ENCODE data around the gene PACSIN2.
A peak's percentile ranks its signal among the peaks of the same experiment; 100 is the strongest.

PACSIN2 gene

GRCh38 chr22:42856179-42856864 is 158.6 kb downstream of the PACSIN2 start:
- Histone ChIP-seq H3K18ac (ENCODE audit: low read depth in 1 of 2, low read length in 2 of 2) (peak overlapping the region; percentile 31 to 96), H3K9me3 (ENCODE audit: control insufficient read depth, low read length) (no peaks in the 10 kb centered on the region), H2AK5ac (ENCODE audit: low read length, severe bottlenecking) (no peak overlapping the region), H4K8ac (ENCODE audit: low read length) (no peak overlapping the region), H3K23ac (ENCODE audit: low read length in 2 of 2) (peak overlapping the region in 1 of 2 experiments; percentile 55), H3K4me1 (ENCODE audit: control insufficient read depth, insufficient read depth, low read depth, low read length) (peaks cover 10% of the 10 kb centered on the region), H3K27me3 (ENCODE audit: control insufficient read depth in 1 of 2, insufficient read depth in 1 of 2, low read length in 2 of 2) (no peaks in the 10 kb centered on the region), H3K27ac (ENCODE audit: low read length, poor library complexity, severe bottlenecking) (peak overlapping the region; percentile 61), H3K36me3 (ENCODE audit: control insufficient read depth in 1 of 2, insufficient read depth in 2 of 2, low read depth in 1 of 2, low read length in 2 of 2) (peaks cover 8 to 11% of the 10 kb centered on the region in 2 experiments), H3K9ac (ENCODE audit: low read length) (peak overlapping the region; percentile 99), H3K4ac (ENCODE audit: low read depth in 1 of 2, low read length in 2 of 2) (peak overlapping the region; percentile 16 to 91), H3K4me3 (ENCODE audit: insufficient read depth in 1 of 2, low read depth in 1 of 2, low read length in 2 of 2) (peak overlapping the region; percentile 87 to 88), H3K79me1 (replicated peaks; ENCODE audit: low read length, poor library complexity, severe bottlenecking) (peaks cover 4% of the 10 kb centered on the region), H3K4me2 (ENCODE audit: low read length, poor library complexity, severe bottlenecking) (peak overlapping the region; percentile 56), H2BK5ac (ENCODE audit: low read depth, low read length, poor library complexity, severe bottlenecking) (peak overlapping the region; percentile 77), H2BK120ac (ENCODE audit: low read depth, low read length) (peak overlapping the region; percentile 73), H4K91ac (ENCODE audit: low read length) (no peak overlapping the region), H2BK12ac (ENCODE audit: low read length in 2 of 2) (peak overlapping the region in 1 of 2 experiments; percentile 29), H2BK15ac (ENCODE audit: low read depth, poor library complexity, severe bottlenecking) (peak overlapping the region; percentile 39), H2AFZ (ENCODE audit: low read depth, low read length) (no peak overlapping the region), H3K14ac (ENCODE audit: low read length in 2 of 2) (peak overlapping the region; percentile 50 to 99)
- peak; percentile 72 for DNase-seq
- under 1% methylated on average over 24 of the region's 44 CpGs for WGBS

DNA sequence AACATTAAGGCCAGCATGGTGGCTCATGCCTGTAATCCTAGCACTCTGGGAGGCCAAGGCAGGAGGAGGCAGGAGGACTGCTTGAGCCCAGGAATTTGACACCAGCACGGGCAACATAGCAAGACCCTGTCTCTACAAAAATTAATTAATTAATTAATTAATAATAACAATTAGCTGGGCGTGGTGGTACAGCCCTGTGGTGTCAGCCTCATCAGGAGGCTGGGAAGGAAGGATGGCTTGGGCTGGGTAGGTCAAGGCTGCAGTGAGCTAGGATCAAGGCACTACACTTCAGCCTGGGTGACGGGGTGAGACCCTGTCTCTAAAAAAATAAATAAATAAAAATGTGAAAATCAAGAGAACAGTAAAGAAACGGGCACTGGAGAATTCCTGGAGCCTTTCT is 159.2 kb downstream of the PACSIN2 start:
- WGBS, result 39% methylated on average over 2 of the region's 4 CpGs
- Histone ChIP-seq H2BK120ac (ENCODE audit: low read depth, low read length) (no peak overlapping the region), H3K23ac (ENCODE audit: low read length in 2 of 2) (no peak overlapping the region), H3K4me3 (ENCODE audit: insufficient read depth in 1 of 2, low read depth in 1 of 2, low read length in 2 of 2) (peak overlapping the region in 1 of 2 experiments; percentile 88), H3K9me3 (ENCODE audit: control insufficient read depth, low read length) (no peaks in the 10 kb centered on the region), H2BK5ac (ENCODE audit: low read depth, low read length, poor library complexity, severe bottlenecking) (no peak overlapping the region), H3K79me1 (replicated peaks; ENCODE audit: low read length, poor library complexity, severe bottlenecking) (peaks cover 7% of the 10 kb centered on the region), H2AK5ac (ENCODE audit: low read length, severe bottlenecking) (no peak overlapping the region), H2BK12ac (ENCODE audit: low read length in 2 of 2) (no peak overlapping the region), H2BK15ac (ENCODE audit: low read depth, poor library complexity, severe bottlenecking) (no peak overlapping the region), H3K4me2 (ENCODE audit: low read length, poor library complexity, severe bottlenecking) (peak overlapping the region; percentile 56), H3K14ac (ENCODE audit: low read length in 2 of 2) (no peak overlapping the region), H4K91ac (ENCODE audit: low read length) (no peak overlapping the region), H3K18ac (ENCODE audit: low read depth in 1 of 2, low read length in 2 of 2) (no peak overlapping the region), H3K4me1 (ENCODE audit: control insufficient read depth, insufficient read depth, low read depth, low read length) (peaks cover 9% of the 10 kb centered on the region), H3K9ac (ENCODE audit: low read length) (peak overlapping the region; percentile 99), H3K27ac (ENCODE audit: low read length, poor library complexity, severe bottlenecking) (peak overlapping the region; percentile 61), H3K4ac (ENCODE audit: low read depth in 1 of 2, low read length in 2 of 2) (no peak overlapping the region), H3K36me3 (ENCODE audit: control insufficient read depth in 1 of 2, insufficient read depth in 2 of 2, low read depth in 1 of 2, low read length in 2 of 2) (peaks cover 11 to 14% of the 10 kb centered on the region in 2 experiments), H4K8ac (ENCODE audit: low read length) (no peak overlapping the region), H2AFZ (ENCODE audit: low read depth, low read length) (no peak overlapping the region), H3K27me3 (ENCODE audit: control insufficient read depth in 1 of 2, insufficient read depth in 1 of 2, low read length in 2 of 2) (no peaks in the 10 kb centered on the region)
- DNase-seq, result peak; percentile 13

DNA sequence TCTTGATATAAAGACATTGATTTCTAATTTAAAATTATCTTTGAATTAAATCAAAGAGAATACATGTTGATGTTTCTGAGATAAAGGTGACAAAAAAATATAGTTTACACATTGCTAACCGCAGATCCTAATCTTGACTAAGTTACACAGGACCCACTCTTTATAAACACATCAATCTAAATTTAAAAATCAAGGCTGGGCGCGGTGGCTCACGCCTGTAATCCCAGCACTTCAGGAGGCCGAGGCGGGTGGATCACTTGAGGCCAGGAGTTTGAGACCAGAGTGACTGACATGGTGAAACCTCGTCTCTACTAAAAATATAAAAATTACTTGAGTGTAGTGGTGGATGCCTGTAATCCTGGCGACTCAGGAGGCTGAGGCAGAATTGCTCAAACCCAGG is 159.7 kb downstream of the PACSIN2 start:
- Histone ChIP-seq H2BK120ac (ENCODE audit: low read depth, low read length) (no peak overlapping the region), H3K23ac (ENCODE audit: low read length in 2 of 2) (no peak overlapping the region)
- 85% methylated on average over 7 of the region's 8 CpGs for WGBS

GRCh38 chr22:42848941-42849550 is 165.9 kb downstream of the PACSIN2 start:
- Histone ChIP-seq H4K8ac (ENCODE audit: low read length) (no peak overlapping the region), H3K4me3 (ENCODE audit: insufficient read depth in 1 of 2, low read depth in 1 of 2, low read length in 2 of 2) (peak overlapping the region in 1 of 2 experiments; percentile 12), H3K23ac (ENCODE audit: low read length in 2 of 2) (no peak overlapping the region), H3K9ac (ENCODE audit: low read length) (peak overlapping the region; percentile 16), H2BK120ac (ENCODE audit: low read depth, low read length) (no peak overlapping the region), H3K14ac (ENCODE audit: low read length in 2 of 2) (no peak overlapping the region), H3K27ac (ENCODE audit: low read length, poor library complexity, severe bottlenecking) (no peak overlapping the region), H2BK15ac (ENCODE audit: low read depth, poor library complexity, severe bottlenecking) (no peak overlapping the region), H3K79me1 (replicated peaks; ENCODE audit: low read length, poor library complexity, severe bottlenecking) (peaks cover 12% of the 10 kb centered on the region), H3K4me1 (ENCODE audit: control insufficient read depth, insufficient read depth, low read depth, low read length) (peaks cover 7% of the 10 kb centered on the region), H2BK12ac (ENCODE audit: low read length in 2 of 2) (no peak overlapping the region), H3K27me3 (ENCODE audit: control insufficient read depth in 1 of 2, insufficient read depth in 1 of 2, low read length in 2 of 2) (no peaks in the 10 kb centered on the region), H3K4ac (ENCODE audit: low read depth in 1 of 2, low read length in 2 of 2) (no peak overlapping the region), H2BK5ac (ENCODE audit: low read depth, low read length, poor library complexity, severe bottlenecking) (no peak overlapping the region), H2AK5ac (ENCODE audit: low read length, severe bottlenecking) (no peak overlapping the region), H3K36me3 (ENCODE audit: control insufficient read depth in 1 of 2, insufficient read depth in 2 of 2, low read depth in 1 of 2, low read length in 2 of 2) (peaks cover 22 to 46% of the 10 kb centered on the region in 2 experiments), H3K4me2 (ENCODE audit: low read length, poor library complexity, severe bottlenecking) (no peak overlapping the region), H4K91ac (ENCODE audit: low read length) (no peak overlapping the region), H2AFZ (ENCODE audit: low read depth, low read length) (no peak overlapping the region), H3K9me3 (ENCODE audit: control insufficient read depth, low read length) (no peaks in the 10 kb centered on the region), H3K18ac (ENCODE audit: low read depth in 1 of 2, low read length in 2 of 2) (no peak overlapping the region)
- 82% methylated on average over 5 of the region's 5 CpGs for WGBS
- DNase-seq, result no peak

More for the DNA sequence above, 159.7 kb downstream of the PACSIN2 start:
- Histone ChIP-seq H3K9me3 (ENCODE audit: control insufficient read depth, low read length) (no peaks in the 10 kb centered on the region), H2AFZ (ENCODE audit: low read depth, low read length) (no peak overlapping the region), H3K9ac (ENCODE audit: low read length) (peak overlapping the region; percentile 99), H4K8ac (ENCODE audit: low read length) (no peak overlapping the region), H3K18ac (ENCODE audit: low read depth in 1 of 2, low read length in 2 of 2) (no peak overlapping the region), H3K27ac (ENCODE audit: low read length, poor library complexity, severe bottlenecking) (no peak overlapping the region), H3K4me3 (ENCODE audit: insufficient read depth in 1 of 2, low read depth in 1 of 2, low read length in 2 of 2) (peak overlapping the region in 1 of 2 experiments; percentile 88), H2BK5ac (ENCODE audit: low read depth, low read length, poor library complexity, severe bottlenecking) (no peak overlapping the region), H3K4me1 (ENCODE audit: control insufficient read depth, insufficient read depth, low read depth, low read length) (peaks cover 6% of the 10 kb centered on the region), H2BK15ac (ENCODE audit: low read depth, poor library complexity, severe bottlenecking) (no peak overlapping the region), H3K4ac (ENCODE audit: low read depth in 1 of 2, low read length in 2 of 2) (no peak overlapping the region), H3K14ac (ENCODE audit: low read length in 2 of 2) (no peak overlapping the region), H3K36me3 (ENCODE audit: control insufficient read depth in 1 of 2, insufficient read depth in 2 of 2, low read depth in 1 of 2, low read length in 2 of 2) (peaks cover 11 to 18% of the 10 kb centered on the region in 2 experiments), H3K4me2 (ENCODE audit: low read length, poor library complexity, severe bottlenecking) (peak overlapping the region; percentile 56), H3K27me3 (ENCODE audit: control insufficient read depth in 1 of 2, insufficient read depth in 1 of 2, low read length in 2 of 2) (no peaks in the 10 kb centered on the region), H3K79me1 (replicated peaks; ENCODE audit: low read length, poor library complexity, severe bottlenecking) (peaks cover 7% of the 10 kb centered on the region), H2BK12ac (ENCODE audit: low read length in 2 of 2) (no peak overlapping the region), H4K91ac (ENCODE audit: low read length) (no peak overlapping the region), H2AK5ac (ENCODE audit: low read length, severe bottlenecking) (no peak overlapping the region)
- peak; percentile 28 for DNase-seq
